HG03571 (cell line): ENCODE data around the gene COL4A3.

ENCODE experiments used
- ATAC-seq: cut with Tn5 transposase; IDR thresholded peaks from one replicate; pipeline ENCODE4 v1.9.1; 2021; ENCODE audit not compliant: unreplicated experiment

The COL4A3 gene

DNA sequence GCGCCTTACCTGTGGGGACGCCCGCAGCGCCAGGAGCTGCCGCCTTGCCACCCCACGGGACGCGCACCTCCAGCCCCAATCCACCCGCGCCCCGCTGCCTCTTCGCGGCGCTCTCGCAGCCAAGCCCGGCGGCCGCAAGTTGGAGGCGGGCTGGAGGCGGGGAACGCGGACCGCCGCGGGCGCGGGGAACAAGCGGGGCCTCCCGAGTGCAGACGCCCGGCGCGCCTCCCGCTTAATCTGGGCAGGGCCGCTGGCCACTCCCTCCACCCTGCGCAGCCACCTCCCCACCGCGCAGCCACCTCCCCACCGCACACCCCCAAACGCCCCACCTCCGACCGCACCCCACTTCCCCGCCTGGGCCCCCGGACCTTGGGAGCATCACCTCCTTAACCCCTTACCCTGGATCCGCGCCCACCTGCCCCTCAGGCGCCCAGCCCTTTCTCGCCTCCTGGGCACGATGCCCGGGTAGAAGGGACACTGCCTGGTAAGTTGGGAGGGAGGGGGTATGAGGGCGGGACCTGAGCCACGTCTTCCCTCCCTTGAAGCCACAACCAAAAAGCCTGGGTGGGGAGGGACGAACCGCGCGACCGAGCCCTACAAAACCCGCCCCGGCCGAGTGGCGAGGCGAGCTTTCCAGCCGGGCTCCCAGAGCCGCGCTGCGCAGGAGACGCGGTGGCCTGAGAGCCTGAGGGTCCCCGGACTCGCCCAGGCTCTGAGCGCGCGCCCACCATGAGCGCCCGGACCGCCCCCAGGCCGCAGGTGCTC, at the start of gene COL4A3, which contains the start of gene COL4A4:
Gene COL4A3, plus strand, starts transcription at position 627 of the 765 bp plus-strand sequence. Its CDS starts 103 bp downstream, at position 730.
Gene COL4A4, minus strand, starts transcription at position 208 of the 765 bp plus-strand sequence. CDS start 16,722 bp downstream, outside the sequence.
- peak; percentile 53 for ATAC-seq

DNA sequence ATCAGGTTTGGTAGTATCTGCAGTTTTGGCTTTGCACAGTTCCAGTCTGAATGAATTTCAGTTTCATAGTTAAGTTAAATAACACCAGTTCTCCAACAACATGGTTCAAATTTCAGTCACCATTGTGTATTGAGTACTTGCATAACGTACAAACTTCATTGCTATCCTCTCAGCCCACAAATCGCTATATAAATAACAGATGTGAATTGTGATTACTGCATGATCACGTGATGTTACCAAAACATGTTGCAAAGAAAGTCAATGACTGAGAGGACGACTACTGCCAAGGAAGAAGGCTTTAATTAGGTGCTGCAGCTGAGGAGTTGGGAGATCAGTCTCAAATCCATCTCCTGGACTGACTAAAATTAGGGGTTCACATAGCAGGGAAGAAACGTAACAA, 48.7 kb upstream of the COL4A3 start:
- no peak for ATAC-seq

DNA sequence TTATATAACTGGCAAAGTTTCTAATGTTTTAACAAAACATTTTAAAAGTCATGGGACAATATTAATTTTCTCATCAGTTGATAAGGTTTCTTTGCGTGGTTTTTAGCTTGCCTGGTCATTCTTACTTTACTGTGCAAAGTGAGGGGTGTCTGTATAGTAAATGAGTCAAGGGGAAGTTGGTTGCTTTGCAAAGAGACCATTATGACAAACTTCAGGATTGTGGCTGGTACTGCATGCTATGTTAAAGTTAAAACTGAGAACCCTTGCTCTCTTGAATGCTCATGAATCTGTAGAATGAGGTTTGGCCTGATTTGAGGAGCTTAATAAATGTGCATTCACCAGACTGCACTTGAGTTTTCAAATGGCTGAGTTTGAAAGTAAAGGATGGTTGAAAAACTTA, 47.4 kb upstream of the COL4A3 start:
- ATAC-seq, result no peak

DNA sequence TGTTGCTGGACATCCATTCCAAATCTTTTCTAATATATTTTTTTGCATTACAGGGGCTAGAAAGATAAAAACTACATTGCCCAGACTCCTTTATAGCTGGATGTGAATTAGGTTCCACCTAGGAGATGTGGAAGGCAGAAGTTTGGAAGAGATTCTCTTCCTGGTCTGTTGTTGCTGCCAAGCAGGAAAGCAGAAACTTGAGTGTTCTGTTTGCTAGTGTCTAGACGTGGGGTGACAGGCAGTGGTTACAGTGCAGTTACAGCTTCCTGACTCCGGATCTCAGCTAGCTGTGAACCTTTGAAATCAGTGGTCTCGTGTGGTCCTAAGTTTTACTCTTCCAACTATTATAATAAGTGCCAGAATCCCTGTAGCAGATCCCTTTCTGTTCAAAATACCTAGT, 46.6 kb upstream of the COL4A3 start:
- no peak for ATAC-seq

DNA sequence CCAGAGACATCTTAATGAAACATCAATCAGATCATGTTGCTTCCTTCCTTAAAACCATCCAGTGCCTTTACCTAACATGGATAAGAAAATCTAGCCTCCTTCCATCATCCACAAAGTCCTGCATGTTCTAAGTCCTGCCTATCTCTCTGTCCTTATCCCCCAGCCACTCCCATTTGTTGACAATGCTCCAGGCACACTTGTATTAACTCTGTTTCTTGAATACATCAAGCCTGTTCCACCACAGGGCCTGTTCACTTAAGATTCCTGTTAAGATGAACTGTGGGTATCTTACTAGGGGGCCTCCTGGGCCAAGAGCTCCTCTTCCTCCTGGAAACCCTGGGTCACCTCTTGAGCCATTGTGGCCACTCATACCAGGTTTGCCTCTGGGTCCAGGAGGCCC, 46.1 kb upstream of the COL4A3 start:
- no peak for ATAC-seq

DNA sequence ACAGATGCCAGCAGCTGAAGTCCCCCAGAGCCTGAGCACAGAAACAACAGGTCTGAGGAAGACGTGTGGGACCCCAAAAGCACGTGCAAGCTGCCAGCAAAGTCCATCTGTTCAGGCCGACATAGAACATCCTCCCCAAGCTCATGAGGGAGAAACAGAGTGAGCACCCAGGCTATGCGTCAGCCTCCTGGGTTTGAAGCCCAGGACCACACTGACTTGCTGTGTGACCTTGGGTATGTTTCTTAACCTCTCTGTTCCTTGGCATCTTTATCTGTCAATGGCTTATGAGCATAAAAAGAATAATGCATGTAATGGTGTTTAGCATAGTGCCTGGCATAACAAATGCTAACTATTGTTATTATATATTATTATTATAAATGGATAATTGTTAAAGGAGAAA, 40.7 kb upstream of the COL4A3 start:
- ATAC-seq, result no peak

DNA sequence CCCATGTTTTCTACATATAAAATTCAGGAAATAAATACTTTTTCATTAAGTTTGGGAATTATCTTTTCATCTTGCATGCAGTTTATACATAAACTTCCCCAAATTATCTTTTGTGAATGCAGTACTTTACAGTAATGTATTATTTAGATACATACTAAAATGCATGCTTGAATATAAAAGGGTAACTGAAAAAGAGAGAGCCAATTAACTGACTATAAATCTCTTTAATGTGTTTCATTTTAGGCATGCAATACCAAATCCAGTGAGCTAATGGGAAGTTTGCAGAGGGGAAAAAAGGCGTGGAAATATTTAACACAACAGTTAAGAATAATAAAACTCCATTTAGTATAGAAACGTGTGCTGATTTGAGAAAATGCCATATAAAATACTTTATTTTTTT, 39.6 kb upstream of the COL4A3 start:
- no peak for ATAC-seq

DNA sequence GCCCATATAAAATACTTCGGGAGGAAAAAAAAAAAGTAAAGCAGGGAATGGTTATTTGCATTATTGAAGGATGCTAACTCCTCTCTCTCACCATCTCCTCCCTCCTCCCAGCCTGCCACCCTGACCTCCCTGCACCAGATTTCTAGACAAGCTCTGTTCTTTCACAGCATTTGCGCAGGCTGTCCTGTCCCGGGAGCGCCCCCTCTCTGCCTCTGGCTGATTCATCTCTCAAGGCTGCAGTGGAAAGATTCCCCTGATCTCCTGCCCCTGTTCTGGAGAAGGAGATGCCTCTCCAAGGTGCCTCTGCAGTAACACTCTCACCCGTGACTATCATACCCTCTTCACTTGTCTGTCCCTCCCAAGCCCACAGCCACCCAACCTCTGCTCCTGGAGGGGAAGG, 38.9 kb upstream of the COL4A3 start:
- ATAC-seq, result no peak

DNA sequence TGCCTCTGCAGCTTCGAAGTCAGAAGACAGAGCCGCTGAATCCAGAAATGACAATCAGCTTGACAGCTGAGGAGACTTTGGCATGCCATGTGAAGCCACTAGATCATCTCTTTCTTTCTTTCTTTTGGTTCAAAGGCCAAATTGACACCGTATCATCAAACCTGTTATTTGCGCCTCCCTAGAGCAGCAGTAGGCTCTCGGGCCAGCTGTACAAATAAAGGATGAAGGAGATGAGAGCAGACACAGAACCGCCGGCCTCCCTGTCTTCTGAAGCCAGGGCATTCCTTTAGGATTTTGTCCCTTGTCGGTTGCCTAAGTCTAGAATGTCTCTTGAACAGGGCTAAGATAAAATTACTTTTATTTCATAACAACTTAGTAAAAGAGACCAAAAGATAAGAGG, 37.2 kb upstream of the COL4A3 start:
- ATAC-seq, result no peak

DNA sequence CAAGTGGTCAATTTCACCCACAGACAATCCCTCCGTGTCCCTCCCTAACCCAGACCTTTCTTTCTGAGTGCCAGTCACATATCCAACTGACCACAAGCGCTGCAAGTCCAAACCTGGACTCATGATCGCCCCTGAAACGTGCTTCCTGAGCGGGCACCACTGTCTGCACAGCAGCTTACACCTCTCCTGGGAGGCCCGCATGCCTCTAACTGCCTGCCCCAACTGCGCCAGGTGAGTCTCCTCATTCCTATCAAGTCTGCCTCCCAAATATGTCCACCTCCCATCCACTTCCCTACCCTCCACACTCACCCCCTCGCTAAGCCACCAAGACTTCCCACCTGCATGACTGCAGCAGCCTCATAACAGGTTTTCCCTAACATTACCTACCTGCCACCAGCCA, 33.8 kb upstream of the COL4A3 start:
- no peak for ATAC-seq

DNA sequence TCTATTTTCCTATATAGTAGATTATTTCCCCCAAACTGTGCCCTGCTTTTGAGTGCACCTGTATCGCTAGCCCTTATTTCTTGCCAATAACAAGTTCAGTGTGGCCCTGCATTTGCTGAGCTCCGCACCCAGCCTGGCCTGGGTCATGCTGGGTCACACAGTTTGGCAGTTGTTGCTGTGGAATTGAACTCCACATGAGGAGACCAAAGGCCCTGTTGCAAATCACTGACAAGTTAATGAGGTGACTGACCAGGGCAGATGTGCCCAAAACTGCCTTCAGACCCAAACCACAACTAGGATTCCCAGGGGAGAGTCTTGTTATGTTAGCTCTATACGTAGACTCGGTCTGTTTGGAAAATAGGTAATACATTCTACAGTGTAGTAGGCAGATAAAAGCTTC, 31.4 kb upstream of the COL4A3 start:
- ATAC-seq, result no peak

DNA sequence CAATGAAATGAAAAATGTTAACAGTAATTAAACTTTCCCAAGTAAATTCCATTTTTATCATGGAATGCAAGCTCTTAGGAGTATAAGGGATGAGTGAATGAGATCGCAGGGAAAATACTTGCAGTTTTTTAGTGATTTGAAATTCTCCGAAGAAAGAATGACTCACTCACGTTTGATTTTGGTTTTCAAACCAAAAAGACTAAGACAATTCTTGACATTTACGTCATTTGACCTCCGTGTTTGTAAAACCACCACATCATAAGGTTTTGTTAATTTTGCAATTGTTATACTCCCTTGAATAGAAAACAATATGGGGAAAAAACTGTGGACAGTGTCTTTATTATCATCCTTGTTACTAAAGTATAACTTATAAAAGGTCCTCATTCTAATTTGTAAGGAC, 29.8 kb upstream of the COL4A3 start:
- ATAC-seq, result no peak

DNA sequence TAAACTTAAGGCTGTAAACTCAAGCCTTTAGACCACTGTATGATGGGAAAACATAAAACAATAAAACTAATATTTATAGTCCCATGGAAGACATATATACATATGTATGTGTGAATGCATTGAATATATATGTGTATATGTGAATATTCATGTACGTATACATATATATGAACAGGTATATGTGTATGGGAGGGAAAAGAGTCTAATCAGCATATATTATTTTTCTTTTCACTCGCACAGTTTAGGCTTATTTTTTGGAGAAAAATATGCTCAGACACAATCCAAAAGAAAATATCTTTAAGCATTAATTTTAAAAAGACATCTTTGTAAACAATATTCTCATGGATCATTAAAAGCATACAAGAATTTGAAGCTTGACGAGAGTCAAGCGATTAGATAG, 23.1 kb upstream of the COL4A3 start:
- ATAC-seq, result no peak

DNA sequence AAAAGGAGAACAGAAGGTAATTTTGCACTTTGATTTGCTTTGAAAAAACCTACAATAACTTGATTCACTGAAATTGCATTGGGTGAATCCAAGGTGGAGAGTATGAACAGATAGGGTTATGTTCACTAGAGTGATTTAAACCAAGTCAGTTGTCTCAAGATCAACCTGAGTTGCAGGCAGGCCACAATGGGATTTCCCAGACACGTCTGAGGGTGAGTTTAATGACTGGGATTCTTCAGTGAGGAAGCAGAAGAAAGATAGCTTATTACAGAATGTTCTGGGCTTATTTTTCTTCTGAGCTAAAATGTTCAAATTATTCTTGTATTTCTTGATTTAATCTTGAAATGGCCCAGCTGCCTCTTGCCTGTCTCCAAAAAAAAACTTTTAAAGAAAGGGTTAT, 20.5 kb upstream of the COL4A3 start:
- ATAC-seq, result no peak

DNA sequence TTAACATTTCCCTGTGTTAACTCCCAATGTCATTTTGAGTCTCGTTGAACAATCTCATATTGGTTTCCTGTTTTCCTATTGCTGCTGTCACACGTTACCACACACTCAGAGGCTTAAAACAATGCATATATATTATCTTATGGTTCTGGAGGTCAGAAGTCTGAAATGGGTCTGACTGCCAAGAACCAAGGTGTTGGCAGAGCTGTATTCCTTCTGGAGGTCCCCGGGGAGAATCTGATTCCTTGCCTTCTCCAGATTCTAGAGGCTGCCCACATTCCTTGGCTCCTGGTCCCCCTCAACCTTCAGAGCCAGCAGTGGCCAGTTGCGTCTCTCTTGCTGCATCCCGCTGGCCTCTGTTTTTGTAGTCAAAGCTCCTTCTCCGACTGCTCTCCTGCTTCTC, 18.0 kb upstream of the COL4A3 start:
- no peak for ATAC-seq

DNA sequence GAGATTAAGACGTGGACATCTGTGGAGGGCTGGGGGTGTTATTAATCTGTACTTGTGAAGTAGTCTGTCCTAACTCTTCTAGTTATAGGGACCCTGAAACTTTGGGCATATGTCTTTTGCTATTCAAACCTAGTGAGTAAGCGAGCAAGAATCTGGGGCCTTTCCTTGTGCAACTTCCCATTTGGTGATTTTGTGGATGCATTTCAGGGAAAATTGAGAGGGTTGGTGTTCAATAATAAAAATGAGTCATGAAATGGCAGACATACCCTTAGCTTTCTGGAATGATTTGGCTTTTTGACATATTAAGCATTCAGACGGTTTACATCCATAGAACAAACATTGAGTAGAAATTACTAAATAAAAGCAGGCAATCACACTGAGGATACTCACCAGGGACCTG, 17.4 kb upstream of the COL4A3 start:
- ATAC-seq, result no peak

DNA sequence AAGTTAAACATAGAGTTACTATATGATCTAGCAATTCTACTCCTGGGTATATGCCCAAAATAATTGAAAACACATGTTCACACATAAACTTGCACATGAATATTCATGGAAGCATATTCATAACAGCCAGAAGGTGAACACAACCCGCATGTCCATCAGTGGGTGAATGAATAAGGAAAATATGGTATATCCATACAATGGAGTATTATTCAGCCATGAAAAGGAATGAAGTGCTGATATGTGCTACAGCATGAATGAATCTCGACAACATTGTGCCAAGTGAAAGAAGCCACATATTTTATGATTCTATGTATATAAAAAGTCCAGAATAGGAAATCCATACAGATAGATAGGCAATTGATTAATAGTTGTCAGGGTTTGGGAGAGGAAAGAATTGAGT, 16.3 kb upstream of the COL4A3 start:
- no peak for ATAC-seq

DNA sequence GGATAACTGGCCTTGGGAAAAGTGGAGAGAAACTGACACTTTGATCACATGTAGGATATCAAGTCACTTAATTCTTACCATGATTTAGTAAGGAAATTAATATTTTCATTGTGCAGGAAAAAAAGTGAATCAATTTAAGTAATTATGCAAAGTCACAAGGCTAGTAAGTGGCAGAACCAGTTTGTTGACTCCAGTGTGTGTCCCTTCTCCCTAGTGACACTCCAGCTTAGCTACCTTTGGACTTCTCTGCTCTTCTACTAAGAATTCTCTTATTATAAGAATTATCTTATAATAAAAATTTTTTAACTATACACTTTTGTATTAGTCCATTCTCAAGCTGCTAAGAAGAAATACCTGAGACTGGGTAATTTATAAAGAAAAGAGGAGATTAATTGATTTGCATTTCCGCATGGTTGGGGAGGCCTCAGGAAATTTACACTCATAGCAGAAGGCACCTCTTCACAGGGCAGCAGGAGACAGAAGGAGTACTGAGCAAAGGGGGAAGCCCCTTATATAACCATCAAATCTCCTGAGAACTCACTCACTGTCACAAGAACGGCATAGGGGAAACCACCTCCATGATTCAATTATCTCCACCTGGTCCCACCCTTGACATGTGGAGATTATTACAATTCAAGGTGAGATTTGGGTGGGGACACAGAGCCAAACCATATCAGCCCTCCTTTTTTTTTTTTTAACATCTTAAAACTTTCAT, 14.0 kb upstream of the COL4A3 start:
- no peak for ATAC-seq

DNA sequence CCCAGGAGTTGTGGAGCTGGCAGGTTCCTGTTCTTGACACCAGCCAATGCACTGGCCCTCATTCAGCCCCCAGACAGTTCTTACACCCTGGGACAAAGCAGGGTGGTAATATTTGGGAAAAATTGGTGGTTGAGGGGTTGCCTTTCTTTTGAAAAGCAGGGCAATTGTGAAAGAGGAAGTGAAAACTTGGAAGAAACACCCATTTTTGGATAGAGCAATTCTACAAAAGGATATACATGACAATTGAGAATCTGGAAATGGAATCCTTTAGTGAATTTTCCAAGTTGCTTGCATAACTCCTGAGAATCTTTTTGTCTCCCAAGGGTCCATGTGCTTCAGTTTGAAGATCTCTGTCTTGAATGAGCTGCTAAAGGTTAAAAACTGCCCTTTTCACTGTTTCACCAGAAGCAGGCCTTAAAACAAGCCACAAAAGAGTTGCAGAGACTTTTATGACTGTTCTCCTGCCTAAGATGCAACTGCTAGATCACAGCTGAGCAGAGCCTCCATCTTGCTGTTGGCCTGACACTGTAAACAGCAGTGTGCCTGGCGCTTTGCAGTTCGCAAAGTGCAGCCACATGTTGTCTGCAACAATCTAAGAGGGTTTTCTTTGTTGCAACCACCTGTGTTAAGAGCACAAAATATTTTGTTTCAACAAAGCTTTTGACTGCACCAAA, 12.2 kb upstream of the COL4A3 start:
- ATAC-seq, result no peak

DNA sequence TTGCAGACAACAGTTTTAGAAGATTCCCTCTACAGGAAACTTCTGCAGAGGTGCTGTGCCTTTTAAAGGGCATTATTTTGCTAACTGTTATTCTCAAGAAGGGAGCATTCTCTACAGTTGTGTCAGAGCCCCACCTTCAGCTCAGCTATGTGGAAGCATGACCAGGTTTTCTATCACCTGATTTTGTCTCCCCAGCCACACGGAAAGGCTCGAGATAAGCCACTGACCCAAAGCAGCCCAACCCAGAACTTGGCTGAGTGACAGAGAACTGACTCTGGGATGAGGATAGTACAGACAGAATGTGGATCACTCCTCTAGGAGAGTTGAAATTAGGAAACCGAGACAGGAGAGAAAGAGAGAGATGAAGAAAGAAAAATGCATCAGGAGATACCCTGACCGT, 11.1 kb upstream of the COL4A3 start:
- ATAC-seq, result no peak

DNA sequence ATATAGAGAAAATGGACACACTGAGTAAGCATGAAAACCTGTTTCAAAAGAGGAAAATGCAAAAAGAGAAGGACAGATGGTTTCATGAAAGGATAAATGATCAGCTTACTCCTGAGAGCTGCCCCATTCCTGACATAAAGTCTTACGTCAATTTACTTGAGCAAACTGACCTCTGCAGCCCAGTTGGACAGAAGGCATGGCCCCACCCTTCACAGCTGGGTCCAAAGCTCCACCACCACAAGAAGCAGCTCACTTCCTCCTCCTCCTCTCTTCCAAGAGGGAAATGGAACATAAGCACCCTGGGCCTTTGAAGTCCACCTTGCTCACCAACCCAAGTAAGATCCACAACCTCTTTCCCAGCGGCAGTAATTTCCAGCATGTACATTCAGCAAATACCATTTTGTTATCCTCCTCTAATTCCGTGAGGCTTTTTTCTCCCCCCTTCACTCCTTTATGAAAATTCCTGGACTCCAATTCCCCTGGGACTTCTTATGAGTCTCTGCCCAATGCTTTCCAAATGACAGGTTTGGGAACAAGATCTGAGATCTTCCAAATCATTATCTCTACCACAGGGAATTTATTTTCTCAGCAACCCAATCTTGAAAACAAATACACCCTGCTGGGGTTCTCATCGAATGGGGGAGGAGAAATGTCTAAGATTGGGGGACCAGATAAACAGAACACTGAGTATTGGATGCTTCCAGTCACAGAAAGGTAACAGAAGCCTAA, 10.5 kb upstream of the COL4A3 start:
- no peak for ATAC-seq
